ENCODE data around the gene LRRC40. TPM values are rescaled to one million over a fixed set of nuclear protein-coding genes. Genes with fewer than 3 reads are reported as not detected.

Gene LRRC40
- 41.3 TPM for polyA plus RNA-seq (2013, experiment 1 of 4)
- 47.5 TPM for polyA plus RNA-seq (2013, experiment 2 of 4)
- polyA plus RNA-seq (2013, experiment 3 of 4) = 39.8 TPM
- polyA plus RNA-seq (2013, experiment 4 of 4) = 44.2 TPM

DNA sequence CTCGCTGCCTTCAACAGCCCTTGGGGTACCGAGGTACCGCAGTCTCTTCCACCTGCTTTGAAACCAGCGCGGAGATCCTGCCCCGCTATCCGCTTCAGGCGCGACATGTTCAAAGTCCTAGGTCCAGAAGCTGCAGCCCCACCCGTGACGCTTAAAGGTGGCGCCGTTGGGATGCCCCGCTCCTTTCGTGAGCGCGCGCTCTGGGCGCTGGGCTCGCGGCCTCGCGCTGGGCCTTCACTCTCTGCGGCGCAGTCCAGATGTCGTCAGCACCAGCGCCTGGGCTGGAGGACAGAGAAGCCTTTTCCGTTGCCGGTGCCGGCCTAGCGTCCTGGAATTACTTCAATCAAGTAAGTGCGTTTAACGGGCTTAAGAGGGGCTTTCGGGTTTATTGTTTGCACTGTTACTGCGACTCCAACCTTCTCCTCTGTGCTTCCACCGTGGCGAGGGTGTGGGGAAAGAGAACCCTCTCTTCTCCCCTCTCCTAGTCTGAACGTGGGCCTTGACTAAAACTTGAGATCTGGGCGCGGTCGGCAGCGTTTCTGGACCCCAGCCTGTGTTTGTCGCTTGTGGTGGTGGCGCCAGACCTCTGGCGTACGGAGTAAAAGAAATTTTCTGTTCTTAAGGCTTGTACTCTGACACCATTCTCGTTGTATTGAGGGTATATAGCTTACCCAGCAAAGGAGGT is at the start of gene LRRC40:
LRRC40 (minus strand) TSS at position 146 of the 685 bp plus-strand sequence; CDS start at position 107, 39 bp downstream.
- WGBS, 2 experiments = 0% methylated on average over 47 of the region's 47 CpGs
- H3K27me3 ChIP-seq (ENCODE audit: control insufficient read depth, insufficient read depth, low read length, poor library complexity, severe bottlenecking) = no peaks in the 10 kb centered on the region
- H3K4me1 ChIP-seq (ENCODE audit: control insufficient read depth, insufficient read depth, low read length) = peaks cover 8% of the 10 kb centered on the region
- peak within 1 kb of the TSS; percentile 98 for H3K4me3 ChIP-seq (ENCODE audit: insufficient read depth, low read depth, low read length)
- no peaks in the 10 kb centered on the region for H3K36me3 ChIP-seq (ENCODE audit: control insufficient read depth, insufficient read depth, low read length)
- no peaks in the 10 kb centered on the region for H3K9me3 ChIP-seq (ENCODE audit: control insufficient read depth, low read length)
- peak within 1 kb of the TSS; percentile 85 for H3K27ac ChIP-seq (ENCODE audit: insufficient read depth, low read depth, low read length, poor library complexity, severe bottlenecking)

DNA sequence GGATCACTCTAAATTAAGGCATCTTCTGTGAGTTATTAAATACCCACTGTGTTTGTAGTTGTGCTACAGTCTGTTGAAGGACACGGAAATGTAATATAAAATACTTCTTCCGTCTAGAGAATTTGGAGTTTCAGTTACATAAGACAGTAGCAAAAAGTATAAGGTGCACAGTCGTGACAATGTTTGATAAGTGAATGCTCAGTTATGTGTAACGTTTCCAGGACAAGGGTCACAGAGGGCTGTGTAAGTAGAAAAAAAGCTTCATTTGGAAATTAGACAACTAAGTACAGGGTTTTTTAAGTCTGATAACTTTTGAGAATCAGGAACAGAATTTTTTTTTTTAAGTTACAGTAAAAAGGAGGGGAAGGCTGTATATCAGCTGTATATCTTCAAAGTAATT is 43.4 kb upstream of the LRRC40 start:
- 94 to 96% methylated on average over 4 of the region's 4 CpGs for WGBS, 2 experiments
- no peaks in the 10 kb centered on the region for H3K9me3 ChIP-seq (ENCODE audit: control insufficient read depth, low read length)
- H3K36me3 ChIP-seq (ENCODE audit: control insufficient read depth, insufficient read depth, low read length) = peaks cover 61% of the 10 kb centered on the region

DNA sequence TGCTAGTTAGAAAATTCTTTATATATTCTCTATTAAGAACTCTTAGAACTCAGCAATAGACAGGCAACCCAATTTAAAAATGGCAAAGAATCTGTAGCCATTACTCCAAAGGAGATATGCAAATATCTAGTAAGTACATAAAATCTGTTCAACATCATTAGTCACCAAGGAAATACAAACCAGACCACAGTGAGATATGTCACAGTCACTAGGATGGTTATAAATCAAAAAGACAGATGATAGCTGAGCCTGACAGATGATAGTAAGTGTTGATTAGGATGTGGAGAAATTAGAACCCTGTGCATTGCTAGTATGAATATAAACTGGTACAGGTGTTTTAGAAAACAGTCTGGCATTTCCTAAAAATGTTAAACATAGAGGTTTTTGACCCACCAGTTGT is 42.4 kb upstream of the LRRC40 start:
- H3K4me3 ChIP-seq (ENCODE audit: insufficient read depth, low read depth, low read length) = no peak overlapping the region
- H3K27me3 ChIP-seq (ENCODE audit: control insufficient read depth, insufficient read depth, low read length, poor library complexity, severe bottlenecking) = no peaks in the 10 kb centered on the region
- peaks cover 60% of the 10 kb centered on the region for H3K36me3 ChIP-seq (ENCODE audit: control insufficient read depth, insufficient read depth, low read length)
- H3K9me3 ChIP-seq (ENCODE audit: control insufficient read depth, low read length) = no peaks in the 10 kb centered on the region
- no peak overlapping the region for H3K27ac ChIP-seq (ENCODE audit: insufficient read depth, low read depth, low read length, poor library complexity, severe bottlenecking)
- H3K4me1 ChIP-seq (ENCODE audit: control insufficient read depth, insufficient read depth, low read length) = no peaks in the 10 kb centered on the region

More for the DNA sequence above, 43.4 kb upstream of the LRRC40 start:
- H3K4me1 ChIP-seq (ENCODE audit: control insufficient read depth, insufficient read depth, low read length) = no peaks in the 10 kb centered on the region
- no peaks in the 10 kb centered on the region for H3K27me3 ChIP-seq (ENCODE audit: control insufficient read depth, insufficient read depth, low read length, poor library complexity, severe bottlenecking)
- H3K27ac ChIP-seq (ENCODE audit: insufficient read depth, low read depth, low read length, poor library complexity, severe bottlenecking) = no peak overlapping the region
- no peak overlapping the region for H3K4me3 ChIP-seq (ENCODE audit: insufficient read depth, low read depth, low read length)

DNA sequence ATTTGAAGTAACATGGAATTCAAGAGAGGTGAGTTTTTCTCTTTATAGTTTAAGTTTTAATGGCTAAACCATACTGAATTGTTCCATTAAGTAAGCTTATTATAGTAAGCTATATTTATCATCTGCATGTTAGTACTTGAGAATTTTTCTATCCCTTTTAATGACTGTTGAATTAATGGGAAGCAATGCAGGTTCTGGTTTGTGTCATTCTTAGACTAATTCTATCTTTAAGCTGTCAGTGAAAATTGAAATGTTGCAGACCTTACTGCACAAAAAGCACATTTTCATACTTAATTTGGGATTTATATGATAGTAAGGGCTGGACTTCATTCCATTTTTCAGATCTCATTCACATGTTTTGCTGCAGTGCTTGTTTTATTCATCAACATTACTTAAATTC is 41.7 kb upstream of the LRRC40 start:
- no peak overlapping the region for H3K4me3 ChIP-seq (ENCODE audit: insufficient read depth, low read depth, low read length)
- peaks cover 60% of the 10 kb centered on the region for H3K36me3 ChIP-seq (ENCODE audit: control insufficient read depth, insufficient read depth, low read length)
- no peaks in the 10 kb centered on the region for H3K27me3 ChIP-seq (ENCODE audit: control insufficient read depth, insufficient read depth, low read length, poor library complexity, severe bottlenecking)
- no peak overlapping the region for H3K27ac ChIP-seq (ENCODE audit: insufficient read depth, low read depth, low read length, poor library complexity, severe bottlenecking)
- no peaks in the 10 kb centered on the region for H3K9me3 ChIP-seq (ENCODE audit: control insufficient read depth, low read length)
- H3K4me1 ChIP-seq (ENCODE audit: control insufficient read depth, insufficient read depth, low read length) = no peaks in the 10 kb centered on the region

DNA sequence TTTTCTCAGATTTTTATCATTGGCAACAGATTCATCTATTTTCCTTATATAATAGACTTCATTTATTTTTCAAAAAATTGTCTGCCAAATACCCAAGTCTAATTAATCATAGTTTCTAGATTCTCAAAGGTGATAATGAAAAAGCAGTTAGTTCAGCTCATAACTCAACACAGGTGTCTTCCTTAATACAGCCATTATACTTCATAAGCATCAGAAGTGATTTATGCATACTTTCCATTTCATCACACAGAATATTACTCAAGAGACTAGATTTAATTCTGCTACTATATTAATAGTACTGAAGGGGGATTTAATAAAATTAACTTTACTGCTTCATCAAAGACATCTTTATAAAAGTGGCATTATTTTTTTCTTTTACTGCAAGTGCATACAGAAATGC is 34.6 kb upstream of the LRRC40 start:
- Histone ChIP-seq H3K4me1 (ENCODE audit: control insufficient read depth, insufficient read depth, low read length) (no peaks in the 10 kb centered on the region), H3K27me3 (ENCODE audit: control insufficient read depth, insufficient read depth, low read length, poor library complexity, severe bottlenecking) (no peaks in the 10 kb centered on the region), H3K27ac (ENCODE audit: insufficient read depth, low read depth, low read length, poor library complexity, severe bottlenecking) (no peak overlapping the region), H3K36me3 (ENCODE audit: control insufficient read depth, insufficient read depth, low read length) (peaks cover 65% of the 10 kb centered on the region), H3K9me3 (ENCODE audit: control insufficient read depth, low read length) (no peaks in the 10 kb centered on the region), H3K4me3 (ENCODE audit: insufficient read depth, low read depth, low read length) (no peak overlapping the region)

DNA sequence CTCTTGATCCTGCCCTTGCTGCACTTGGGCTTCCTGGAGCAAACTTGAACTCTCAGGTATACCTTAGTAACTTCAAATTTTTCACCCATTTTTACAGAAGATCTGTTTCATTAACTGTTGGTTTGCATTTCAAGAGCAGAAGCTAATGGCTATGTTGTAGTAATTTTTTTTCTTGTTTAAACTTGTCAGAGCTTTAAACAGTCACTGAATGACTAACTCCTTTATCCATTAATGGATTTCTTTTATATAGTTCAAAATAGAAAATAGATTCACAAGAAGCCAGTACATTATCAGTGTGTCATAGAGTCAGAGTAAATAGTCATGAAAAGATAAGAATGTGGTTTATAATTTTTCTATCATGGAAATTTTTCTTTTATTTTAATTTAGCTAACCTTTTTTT is 29.4 kb upstream of the LRRC40 start:
- H3K27ac ChIP-seq (ENCODE audit: insufficient read depth, low read depth, low read length, poor library complexity, severe bottlenecking) = no peak overlapping the region
- no peak overlapping the region for H3K4me3 ChIP-seq (ENCODE audit: insufficient read depth, low read depth, low read length)
- H3K36me3 ChIP-seq (ENCODE audit: control insufficient read depth, insufficient read depth, low read length) = peaks cover 62% of the 10 kb centered on the region
- H3K27me3 ChIP-seq (ENCODE audit: control insufficient read depth, insufficient read depth, low read length, poor library complexity, severe bottlenecking) = no peaks in the 10 kb centered on the region
- no peaks in the 10 kb centered on the region for H3K4me1 ChIP-seq (ENCODE audit: control insufficient read depth, insufficient read depth, low read length)
- no peaks in the 10 kb centered on the region for H3K9me3 ChIP-seq (ENCODE audit: control insufficient read depth, low read length)

DNA sequence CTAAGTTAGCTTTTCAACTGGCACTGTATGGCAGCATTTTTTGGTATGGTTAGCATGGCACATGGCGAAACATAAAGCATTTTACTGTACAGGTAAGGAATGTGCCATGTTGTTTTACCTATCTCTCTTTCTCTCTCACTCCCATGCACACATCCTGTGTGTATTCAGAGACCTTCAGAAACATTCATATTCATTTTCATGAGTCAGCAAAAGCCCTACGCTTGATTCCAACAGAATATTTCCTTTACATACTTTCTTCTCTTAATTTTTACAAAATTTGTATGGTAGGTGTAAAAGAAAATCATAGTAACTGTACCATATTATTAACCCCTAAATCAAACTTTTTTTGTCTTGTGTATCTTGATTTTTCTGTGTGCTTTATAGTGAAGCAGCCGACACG is 26.1 kb upstream of the LRRC40 start:
- Histone ChIP-seq H3K4me1 (ENCODE audit: control insufficient read depth, insufficient read depth, low read length) (no peaks in the 10 kb centered on the region), H3K4me3 (ENCODE audit: insufficient read depth, low read depth, low read length) (no peak overlapping the region), H3K36me3 (ENCODE audit: control insufficient read depth, insufficient read depth, low read length) (peaks cover 45% of the 10 kb centered on the region), H3K27me3 (ENCODE audit: control insufficient read depth, insufficient read depth, low read length, poor library complexity, severe bottlenecking) (no peaks in the 10 kb centered on the region), H3K27ac (ENCODE audit: insufficient read depth, low read depth, low read length, poor library complexity, severe bottlenecking) (no peak overlapping the region), H3K9me3 (ENCODE audit: control insufficient read depth, low read length) (no peaks in the 10 kb centered on the region)
- 94 to 97% methylated on average over 3 of the region's 4 CpGs for WGBS, 2 experiments

DNA sequence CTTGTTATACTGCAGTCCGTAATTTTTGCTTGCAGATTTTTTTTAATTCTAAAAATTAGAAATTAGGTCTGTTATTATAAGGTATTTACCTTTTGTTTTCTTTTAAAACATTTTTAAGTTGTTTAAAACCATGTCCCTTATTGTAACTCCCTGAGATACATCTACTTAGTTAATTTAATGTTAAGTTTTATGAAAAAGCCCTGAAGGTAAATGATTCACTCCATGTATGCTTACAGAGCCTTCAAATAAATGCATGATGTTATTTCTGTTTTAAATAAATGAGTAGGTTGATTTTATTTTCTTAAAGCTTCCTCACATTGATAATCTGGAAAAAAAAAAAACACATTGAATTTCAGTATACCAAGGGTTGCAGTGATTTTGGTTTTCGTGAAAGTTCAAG is 23.3 kb upstream of the LRRC40 start:
- no peaks in the 10 kb centered on the region for H3K9me3 ChIP-seq (ENCODE audit: control insufficient read depth, low read length)
- no peaks in the 10 kb centered on the region for H3K27me3 ChIP-seq (ENCODE audit: control insufficient read depth, insufficient read depth, low read length, poor library complexity, severe bottlenecking)
- H3K4me1 ChIP-seq (ENCODE audit: control insufficient read depth, insufficient read depth, low read length) = peaks cover 6% of the 10 kb centered on the region
- 89% methylated on average over 1 of the region's 2 CpGs; no CpG with 5 or more reads in 1 of the 2 experiments for WGBS, 2 experiments
- no peak overlapping the region for H3K4me3 ChIP-seq (ENCODE audit: insufficient read depth, low read depth, low read length)
- peaks cover 36% of the 10 kb centered on the region for H3K36me3 ChIP-seq (ENCODE audit: control insufficient read depth, insufficient read depth, low read length)
- H3K27ac ChIP-seq (ENCODE audit: insufficient read depth, low read depth, low read length, poor library complexity, severe bottlenecking) = no peak overlapping the region

DNA sequence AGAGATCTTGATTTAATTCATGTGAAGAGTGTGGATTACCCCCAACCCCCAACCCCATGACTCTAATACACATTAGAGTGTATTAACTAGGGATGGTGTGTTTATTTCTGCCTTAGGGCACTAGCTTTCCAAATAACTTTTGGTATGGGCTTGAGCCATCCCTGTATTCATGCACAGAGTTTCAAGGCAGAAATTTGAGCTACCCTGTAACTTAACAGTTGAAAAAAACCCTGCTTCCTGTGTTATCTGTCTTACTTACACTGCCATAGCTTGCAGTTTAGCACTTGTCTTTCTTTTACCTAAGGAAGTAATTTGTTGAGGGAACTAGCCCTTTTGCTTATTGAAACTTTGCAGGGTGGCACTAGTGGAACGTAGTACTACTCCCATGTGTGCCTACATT is 22.1 kb upstream of the LRRC40 start:
- Histone ChIP-seq H3K27me3 (ENCODE audit: control insufficient read depth, insufficient read depth, low read length, poor library complexity, severe bottlenecking) (no peaks in the 10 kb centered on the region), H3K4me1 (ENCODE audit: control insufficient read depth, insufficient read depth, low read length) (peaks cover 14% of the 10 kb centered on the region), H3K4me3 (ENCODE audit: insufficient read depth, low read depth, low read length) (no peak overlapping the region), H3K27ac (ENCODE audit: insufficient read depth, low read depth, low read length, poor library complexity, severe bottlenecking) (no peak overlapping the region), H3K36me3 (ENCODE audit: control insufficient read depth, insufficient read depth, low read length) (peaks cover 33% of the 10 kb centered on the region), H3K9me3 (ENCODE audit: control insufficient read depth, low read length) (no peaks in the 10 kb centered on the region)
- WGBS, 2 experiments = 91 to 93% methylated on average over 1 of the region's 1 CpG

DNA sequence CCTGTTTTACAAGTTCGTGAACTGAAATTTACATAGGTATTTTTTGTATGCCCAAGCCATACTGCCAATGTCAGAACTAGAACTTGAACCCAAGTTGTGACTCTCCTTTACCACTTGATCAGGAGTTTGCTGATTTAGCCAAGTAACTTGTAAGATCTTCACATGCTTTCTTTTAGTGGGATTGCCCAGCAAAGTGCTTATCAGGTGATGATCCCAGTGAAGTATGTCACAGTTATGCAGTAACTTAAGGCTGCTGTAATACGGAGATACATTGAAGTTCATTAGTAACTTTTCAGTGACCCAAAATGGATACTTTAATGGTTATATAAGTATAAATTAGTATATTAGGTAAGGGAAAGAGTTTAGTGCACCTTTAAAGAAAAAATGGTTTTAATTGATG is 19.6 kb upstream of the LRRC40 start:
- no peaks in the 10 kb centered on the region for H3K27me3 ChIP-seq (ENCODE audit: control insufficient read depth, insufficient read depth, low read length, poor library complexity, severe bottlenecking)
- H3K27ac ChIP-seq (ENCODE audit: insufficient read depth, low read depth, low read length, poor library complexity, severe bottlenecking) = no peak overlapping the region
- H3K9me3 ChIP-seq (ENCODE audit: control insufficient read depth, low read length) = no peaks in the 10 kb centered on the region
- peaks cover 14% of the 10 kb centered on the region for H3K4me1 ChIP-seq (ENCODE audit: control insufficient read depth, insufficient read depth, low read length)
- WGBS, 2 experiments = 89 to 91% methylated on average over 2 of the region's 2 CpGs
- no peak overlapping the region for H3K4me3 ChIP-seq (ENCODE audit: insufficient read depth, low read depth, low read length)
- peaks cover 16% of the 10 kb centered on the region for H3K36me3 ChIP-seq (ENCODE audit: control insufficient read depth, insufficient read depth, low read length)

Measured in ectodermal cell (in vitro differentiated cells).